Activated T-cell treated with anti-CD3 and anti-CD28 coated beads for 1 hour (primary cell): ENCODE results near the gene FMN1.

Source experiments
- DNase-seq: peaks from one replicate; pipeline ENCODE4 v3.0.0-alpha.2; 2020; ENCODE audit warnings: low read depth

FMN1 gene

DNA sequence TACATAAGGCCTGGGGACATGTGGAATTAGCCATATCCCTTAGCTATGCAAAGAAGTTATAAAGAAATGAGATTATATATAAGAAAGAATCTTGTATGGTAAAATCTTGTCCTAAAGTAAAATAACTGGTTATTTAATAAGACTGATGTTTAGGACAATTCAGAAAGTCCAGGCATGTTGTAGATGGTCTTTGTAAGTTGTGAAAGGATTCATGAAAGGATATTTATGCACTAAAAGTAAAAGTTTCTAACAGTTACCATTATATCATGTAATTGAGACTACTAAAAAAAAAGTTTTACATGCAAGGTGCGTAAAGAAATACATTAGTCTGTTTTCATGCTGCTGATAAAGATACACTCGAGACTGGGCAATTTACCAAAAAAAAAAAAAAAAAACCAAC lies 146.3 kb downstream of the FMN1 start:
- no peak for DNase-seq

DNA sequence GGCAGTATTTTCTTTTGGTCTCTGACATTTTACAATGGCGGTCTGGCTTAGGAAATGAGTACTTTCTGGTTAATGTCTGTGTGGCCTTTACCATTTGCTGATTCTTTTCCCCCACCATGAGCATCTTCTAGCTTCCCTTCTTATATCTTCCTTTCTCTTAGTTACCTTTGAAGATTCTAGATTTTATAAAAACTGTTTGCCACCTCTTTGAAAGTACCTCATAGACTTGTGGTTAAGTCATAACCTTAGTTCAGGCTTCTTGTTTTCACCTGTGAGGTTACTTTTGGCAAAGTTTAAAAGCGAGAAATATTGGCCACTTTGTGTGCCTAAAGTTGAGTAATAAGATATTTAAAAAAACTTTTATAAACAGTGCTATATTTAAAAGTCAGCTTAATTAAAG lies 147.4 kb downstream of the FMN1 start:
- DNase-seq, result no peak

DNA sequence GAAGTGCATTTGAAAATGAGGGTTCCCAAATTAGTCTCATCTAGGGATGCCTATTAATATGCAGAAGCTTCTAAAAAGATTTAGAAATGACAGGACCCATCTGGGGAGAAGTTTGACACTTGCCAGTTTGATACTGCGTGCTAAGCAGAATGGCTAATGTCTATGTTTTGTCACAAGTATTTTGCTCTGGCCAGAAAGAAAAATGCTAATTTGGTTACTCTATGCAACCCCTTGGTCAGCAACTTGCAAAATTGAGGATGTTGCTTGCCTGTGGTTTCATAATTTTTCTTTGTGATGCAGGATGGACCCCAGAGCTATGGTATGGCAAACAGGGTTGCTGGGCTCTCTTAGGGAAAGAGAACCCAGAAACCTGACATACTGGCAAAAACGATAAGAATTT lies 148.2 kb downstream of the FMN1 start:
- DNase-seq, result no peak

DNA sequence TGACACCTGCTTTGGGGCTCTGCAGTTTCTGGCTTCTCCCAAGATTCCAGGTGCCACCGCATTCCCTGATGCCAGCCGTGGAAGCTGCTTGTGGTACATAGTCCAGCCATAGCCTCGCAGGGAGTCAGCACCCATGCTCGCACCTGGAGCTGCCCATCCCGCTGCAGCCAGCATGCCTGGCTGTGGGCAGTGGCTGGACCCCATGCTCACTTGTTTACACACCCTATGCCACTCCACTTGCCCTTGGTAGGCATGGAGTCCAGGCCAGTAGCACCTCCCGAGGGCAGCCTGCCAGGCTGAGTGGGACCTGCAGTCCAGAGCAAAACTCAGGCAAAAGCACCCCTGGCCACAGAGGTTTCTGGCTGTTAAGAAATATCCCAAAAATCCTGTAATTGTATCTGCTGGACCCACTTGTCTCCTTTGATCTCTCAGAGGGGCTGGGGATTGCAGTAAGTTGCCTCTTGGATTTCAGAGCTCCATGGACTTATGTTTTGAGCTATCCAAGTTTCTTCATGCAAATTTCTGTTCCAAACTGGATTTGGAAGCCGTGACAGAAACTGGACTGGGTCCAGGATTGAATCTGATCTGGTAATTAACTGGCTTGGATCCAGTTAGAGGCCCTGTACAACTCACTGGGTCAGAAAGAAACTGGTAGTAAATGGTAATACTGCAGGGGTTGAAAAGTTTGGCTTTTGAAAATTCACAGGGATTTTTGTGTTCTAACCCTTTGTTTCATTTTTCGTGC lies 149.3 kb downstream of the FMN1 start:
- no peak for DNase-seq

DNA sequence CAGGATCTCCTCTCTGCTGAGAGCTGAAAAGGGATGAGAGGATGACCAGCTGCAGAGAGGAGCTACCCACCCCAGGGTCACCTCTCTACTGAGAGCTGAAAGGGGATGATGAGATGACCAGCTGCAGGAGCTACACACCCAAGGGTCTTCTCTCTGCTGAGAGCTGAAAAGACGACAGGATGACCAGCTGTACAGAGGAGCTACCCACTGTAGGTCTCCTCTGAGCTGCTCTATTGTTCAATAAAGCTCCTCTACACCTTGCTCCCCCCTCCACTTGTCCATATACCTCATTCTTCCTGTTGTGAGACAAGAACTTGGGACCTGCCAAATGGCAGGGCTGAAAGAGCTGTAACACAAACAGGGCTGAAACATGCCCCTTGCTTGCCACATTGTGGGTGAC lies 149.9 kb downstream of the FMN1 start:
- no peak for DNase-seq

DNA sequence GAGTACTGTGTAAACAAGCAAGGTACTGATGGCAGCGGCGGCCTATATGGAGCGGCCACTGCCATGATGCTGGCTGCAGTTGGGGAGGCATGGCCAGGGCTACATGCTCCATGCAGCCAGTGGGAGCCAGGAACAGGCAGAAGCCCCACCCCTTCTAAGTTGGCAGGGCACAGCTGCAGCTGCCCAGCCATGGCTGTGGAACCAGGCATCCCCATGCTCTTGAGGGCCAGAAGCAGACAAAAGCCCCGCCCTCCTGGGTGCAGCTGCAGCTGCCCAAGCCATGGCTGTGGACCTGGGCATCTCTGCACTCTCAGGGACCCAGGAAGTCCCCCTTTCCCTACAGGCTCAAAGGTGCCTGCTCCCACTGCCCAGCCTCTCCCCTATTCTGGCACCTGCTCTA lies 150.9 kb downstream of the FMN1 start:
- DNase-seq, result no peak

DNA sequence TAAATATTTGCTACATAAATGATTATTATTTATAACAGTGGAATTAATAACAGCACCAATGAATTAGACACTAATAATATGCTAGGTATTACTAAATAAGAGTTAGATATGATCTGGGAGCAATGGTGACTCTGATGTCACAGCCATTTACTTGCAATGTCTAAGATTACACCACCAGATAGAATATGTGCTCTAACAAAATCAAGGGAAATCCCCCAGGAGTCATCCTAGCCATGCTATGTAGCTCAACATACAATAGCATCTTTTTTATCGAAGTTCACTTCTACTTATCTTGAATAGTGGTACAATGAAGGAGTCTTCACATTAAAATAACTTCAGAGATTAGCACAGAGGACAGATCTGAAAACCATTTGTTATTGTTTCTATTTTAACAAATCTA lies 154.0 kb downstream of the FMN1 start:
- DNase-seq, result no peak

DNA sequence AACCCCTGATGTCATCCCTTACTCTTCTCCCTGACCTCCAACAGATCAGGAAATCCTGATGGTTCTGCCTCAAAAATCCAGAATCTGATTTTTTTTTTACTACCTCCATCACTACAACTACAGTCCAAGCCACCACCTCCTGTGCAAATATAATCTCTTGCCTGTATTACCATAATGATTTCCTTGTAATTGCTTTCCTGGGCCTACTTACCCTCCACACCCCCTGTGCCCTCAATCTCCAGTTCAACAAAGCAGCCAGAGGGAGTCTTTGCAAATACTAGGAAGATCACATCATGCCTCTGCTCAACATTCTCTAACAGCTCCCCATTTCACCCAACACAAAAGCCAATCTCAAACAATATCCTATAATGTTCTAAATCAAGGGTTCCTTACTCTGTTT lies 159.9 kb downstream of the FMN1 start:
- DNase-seq, result no peak

DNA sequence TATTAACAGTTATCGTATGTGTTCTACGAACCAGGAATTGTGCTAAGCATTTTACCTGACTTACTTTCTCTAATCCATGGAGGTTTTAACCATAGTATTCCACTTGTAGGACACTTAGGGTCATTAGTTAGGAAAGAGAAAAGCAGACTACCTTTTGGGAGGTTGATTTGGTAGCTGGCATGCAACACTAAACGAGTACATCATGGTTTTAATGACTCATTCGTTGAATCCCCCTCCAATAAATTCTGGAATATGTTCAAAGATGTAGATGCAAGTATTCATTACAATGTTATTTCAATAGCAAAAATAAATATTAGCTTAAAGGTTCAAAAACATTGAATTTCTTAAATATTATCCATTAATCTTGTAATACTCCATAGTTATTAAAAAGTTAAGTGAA lies 162.5 kb downstream of the FMN1 start:
- no peak for DNase-seq

DNA sequence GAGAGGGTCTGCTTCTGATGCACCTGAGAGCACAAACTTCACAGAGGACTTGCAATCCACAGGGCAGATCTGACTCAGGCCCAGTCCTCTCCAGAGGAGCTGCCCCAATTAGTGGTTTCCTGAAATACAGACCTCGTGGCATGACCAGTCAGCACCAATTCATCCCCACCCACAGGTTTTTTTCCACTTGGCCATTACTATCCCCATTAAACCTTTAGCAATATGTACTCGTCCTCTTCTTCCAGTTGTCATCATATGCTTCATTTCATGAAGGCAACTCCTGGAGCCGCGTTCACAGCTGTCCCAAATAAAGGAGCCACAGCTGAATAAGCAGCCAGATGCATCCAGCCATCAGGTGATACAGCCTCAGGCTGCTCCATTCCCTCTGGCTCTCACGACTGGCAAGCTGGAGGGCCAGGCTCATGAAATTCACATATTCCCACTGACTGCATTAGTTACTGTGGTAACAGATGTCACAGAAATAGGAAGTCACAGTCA lies 163.1 kb downstream of the FMN1 start:
- DNase-seq, result no peak

DNA sequence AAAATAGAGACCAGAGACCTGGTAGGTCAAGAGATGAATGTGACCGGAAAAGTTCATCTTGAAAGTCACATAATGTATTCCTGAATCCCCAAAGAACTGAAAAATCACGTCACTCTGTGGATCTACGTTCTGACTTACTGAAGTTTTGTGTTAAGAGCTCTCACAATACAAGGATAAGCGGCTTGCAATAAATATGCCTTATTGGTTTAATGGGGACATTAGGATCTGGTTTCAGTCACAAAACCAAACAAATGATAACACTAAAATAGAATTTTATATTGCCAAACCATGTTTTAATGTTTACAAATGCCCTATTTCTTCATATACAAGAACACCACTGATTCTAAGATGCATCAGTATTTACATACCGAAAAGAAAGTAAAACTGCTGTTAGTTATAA lies 164.2 kb downstream of the FMN1 start:
- no peak for DNase-seq

DNA sequence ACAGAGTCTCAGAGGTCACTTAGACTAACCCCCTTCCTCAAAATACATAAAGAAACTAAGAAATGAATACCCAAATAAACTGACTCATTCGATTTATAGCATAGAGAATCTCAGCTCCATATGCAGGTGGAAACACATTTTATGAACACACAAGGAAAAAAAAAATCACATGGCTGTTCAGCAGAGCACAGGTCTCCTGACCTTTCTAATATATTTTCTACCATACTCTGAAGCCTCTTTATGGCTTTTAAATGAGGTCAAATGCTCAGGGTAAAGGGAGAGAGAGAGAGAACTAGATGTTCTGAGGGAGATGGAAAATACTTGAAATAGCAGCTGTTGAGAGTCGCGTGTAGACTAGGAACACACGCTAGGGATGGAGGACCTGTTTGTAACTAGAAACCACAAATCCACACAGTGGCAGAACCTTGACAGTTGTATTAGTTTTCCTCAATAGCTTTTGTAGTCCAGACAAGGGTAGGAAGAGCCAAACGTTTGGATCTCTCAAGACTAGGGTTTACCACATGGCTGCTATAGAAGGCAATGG lies 165.3 kb downstream of the FMN1 start:
- no peak for DNase-seq

DNA sequence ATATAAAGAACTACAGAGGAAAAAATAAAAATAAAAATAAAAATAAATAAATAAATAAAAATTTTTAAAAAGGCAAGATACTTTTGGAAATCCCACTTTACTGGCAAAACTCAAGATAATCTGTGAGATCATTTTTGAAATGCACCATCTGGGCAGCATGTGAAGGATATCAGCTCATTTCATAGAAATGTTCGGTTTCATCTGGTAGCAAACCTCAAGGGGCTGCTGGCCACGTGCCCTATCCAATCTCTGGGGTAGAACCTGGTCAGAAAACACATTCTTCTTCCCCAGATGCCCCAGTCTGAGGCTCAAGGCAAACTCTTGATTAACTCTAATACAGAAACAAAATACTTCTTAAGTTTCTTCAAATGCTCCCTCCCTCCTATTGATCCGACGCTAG lies 166.0 kb downstream of the FMN1 start:
- no peak for DNase-seq

DNA sequence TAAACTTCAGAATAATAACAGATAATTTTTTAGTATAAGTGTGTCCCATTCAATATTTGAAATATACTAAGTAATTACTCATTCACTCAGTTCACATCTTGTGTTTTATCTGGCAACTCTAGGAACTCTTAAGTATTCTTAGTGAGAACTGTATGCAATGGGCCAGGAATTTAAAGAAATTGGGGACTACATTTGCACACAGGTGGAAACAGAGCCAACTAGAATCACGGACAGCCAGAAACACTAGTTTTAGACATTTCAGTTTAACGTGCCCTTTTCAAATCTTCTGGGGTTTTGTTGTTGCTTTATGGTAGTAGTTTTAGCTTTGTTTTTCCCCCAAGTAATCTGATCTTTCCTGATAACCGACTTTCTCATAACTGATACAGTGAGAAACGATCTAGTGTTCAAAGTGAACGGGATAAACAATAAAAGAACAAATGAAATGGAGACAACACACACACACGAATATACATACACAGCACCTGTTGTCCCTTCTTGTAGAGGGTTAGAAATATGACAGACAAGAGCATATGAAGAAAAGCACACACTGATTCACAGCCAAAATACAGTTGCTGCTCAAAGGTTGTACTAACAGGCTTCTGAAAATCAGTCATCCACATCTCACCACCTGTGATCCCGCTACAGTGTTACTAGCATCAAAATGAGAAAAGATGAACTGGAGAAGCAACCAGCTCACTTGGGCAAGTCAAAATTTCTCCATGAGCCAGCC lies 167.0 kb downstream of the FMN1 start:
- DNase-seq, result no peak

DNA sequence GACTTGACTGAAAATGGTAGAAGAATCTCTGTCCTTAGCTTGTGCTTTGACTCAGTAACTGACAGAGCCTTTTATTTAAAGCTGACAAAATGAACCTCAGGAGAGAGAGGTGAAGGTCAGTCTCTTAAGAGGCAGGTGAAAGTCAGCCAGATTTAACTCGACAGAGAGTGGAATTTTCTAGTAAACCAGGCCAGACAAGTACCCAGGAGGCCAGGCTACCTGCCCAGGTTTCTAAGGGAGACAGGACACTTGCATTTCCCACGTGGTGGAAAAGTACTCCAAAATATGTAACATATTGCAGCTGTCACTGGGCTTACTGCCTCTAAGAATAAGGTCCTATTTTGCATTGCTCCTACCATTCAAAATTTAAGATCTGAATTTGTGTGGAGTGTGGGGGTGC lies 167.9 kb downstream of the FMN1 start:
- no peak for DNase-seq

DNA sequence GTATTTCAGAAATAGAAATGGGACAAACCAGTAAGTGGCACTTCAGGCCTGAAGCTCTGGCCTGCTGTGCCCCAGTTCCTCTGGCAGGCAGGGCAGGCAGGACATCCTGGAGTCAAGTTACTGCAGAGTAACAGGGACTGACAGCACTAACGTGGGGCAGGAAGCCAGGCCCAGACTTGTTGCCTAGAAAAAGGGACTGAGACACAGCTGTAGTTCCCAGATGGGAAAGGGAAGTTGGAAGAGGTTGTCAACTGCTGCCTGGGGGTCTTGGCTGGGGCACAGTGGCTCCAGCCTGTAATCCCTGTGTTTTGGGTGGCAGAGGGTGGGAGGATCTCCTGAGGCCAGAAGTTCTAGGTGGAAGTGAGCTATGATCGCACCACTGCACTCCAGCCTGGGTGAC lies 171.9 kb downstream of the FMN1 start:
- DNase-seq, result no peak

DNA sequence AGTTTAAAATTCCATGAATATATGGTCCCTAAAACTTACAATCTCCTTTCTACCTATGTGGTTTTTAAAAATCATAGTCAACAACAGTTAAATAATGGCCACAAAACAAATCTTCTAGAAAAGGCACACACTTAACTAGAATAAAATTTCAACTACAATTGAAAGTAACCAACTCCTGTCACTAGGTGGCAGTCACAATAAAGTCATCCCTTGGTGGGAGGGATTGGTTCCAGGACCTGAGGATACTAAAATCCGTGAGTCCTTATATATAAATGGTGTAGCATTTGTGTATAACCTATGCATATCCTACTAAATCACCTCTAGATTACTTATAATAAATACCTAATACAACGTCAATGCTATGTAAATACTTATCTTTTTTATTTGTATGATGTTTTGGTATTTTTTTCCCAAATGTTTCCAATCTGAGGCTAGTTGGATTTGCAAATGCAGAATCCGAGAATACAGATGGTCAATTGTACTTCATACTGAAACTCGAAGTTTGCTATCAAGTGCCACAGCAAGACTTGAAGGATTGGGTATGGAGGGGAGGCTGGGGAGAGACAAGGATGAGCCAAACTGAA lies 172.6 kb downstream of the FMN1 start:
- no peak for DNase-seq

DNA sequence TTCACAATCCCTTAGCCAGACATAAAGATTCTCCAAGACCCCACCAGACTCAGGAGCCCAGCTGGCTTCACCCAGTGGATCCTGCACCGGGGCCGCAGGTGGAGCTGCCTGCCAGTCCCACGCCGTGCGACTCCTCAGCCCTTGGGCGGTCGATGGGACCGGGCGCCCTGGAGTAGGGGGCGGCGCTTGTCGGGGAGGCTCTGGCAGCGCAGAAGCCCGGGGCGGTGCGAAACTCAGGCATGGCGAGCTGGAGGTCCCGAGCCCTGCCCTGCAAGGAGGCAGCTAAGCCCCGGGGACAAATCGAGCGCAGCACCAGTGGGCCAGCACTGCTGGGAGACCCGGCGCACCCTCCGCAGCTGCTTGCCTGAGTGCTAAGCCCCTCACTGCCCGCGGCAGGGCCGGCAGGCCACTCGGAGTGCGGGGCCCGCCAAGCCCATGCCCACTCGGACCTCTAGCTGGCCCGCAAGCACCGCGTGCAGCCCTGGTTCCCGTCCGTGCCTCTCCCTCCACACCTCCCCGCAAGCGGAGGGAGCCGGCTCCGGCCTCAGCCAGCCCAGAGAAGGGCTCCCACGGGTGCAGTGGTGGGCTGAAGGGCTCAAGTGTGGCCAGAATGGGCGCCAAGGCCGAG lies 175.0 kb downstream of the FMN1 start:
- DNase-seq, result no peak

DNA sequence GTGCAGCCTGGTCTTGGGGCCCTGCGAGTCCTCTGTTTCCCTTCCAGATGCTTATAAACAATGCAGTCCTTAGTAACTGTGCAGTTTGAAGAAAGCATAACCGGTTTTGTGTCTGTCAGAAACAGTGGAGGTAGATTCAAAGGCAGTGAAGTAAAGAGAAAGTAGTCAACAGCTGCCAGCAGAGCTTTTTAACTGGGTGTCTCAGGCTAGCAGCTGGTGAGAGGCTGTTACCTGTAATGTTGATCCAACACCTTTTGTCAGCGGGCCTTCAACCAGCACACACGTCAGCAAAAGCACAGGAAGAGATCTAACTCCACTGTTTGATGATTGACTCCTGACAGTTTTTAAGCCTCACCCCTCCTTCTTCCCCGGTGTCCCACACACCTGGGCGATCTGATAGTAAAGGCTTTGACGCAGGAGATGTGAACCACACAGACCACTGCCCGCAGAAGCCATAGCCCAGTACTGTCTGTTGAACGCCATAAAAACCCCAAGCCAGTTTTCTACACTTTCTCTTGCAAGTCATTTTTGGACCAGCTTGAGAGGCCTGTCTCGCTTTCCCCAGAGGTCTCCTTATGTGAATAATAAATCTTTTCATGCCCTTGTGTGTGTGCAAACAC lies 178.0 kb downstream of the FMN1 start:
- no peak for DNase-seq

DNA sequence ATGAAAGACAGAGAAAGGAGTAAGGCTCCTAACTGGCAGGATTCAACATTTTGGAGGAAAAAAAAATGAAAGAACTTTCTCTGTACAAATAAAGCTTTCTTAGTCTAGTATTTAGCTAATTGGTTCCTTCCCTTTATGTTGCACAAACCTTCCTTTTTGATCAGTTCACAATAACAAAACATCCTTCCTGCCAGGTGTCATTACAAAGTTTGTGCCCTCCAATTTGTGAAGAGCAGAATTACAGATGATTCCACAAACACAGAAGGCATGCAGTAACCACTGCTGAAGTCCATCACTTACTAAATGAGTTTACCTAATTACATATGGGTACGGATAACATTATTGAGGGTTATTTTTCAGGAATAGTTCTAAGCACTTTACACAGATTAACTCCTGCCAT lies 179.9 kb downstream of the FMN1 start:
- DNase-seq, result no peak

DNA sequence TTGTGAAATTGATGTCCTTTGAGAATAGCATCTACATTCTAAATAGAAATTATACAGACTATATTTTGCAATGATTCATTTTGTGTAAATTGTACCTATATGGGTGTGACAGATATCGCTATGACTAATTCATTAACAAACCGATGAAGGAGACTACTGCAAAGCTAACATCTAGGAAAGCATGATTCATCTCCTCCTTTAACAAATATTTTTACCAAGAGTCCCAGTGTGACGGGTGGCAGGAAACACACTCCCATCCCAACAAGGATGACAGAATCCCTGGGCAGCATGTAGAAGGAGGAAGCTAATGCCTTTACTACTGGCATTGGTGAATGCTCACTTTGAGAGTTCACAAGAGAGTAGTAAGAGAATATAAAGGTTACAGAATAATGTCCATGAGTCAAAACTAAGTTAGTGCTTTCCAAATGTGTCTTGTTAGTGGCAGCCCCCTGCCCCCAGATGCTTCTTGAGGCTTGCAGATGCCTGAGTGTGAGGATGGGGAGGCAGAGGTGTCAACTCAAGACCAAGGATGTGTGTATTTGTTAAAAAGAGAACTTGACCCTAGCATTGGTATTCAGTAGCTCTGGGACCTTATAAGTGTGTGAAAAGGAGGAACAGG lies 180.6 kb downstream of the FMN1 start:
- no peak for DNase-seq

DNA sequence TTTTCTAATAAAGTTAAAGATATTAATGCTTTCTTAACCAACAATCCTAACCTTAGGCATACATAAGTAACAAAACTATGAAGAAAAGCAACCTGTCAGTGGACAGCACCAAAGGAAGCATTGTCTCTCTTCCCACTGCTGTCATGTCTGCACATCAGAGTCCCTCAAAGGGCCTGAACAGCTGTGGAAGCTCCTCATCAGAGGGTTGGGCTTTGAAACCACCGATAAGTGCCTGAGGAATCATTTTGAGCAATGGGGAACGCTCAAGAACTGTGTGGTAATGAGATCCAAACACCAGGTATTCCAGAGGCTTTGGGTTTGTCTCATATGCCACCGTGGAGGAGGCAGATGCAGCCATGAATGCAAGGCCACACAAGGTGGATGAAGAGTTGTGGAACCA lies 182.5 kb downstream of the FMN1 start:
- no peak for DNase-seq
